ENCODE results near the gene ZNF420.
"Not testable (repeated sequence)": the region's sequence is repeated elsewhere in the genome, so short reads cannot be mapped to it uniquely, and the experiment has no call there.

The ZNF420 gene

DNA sequence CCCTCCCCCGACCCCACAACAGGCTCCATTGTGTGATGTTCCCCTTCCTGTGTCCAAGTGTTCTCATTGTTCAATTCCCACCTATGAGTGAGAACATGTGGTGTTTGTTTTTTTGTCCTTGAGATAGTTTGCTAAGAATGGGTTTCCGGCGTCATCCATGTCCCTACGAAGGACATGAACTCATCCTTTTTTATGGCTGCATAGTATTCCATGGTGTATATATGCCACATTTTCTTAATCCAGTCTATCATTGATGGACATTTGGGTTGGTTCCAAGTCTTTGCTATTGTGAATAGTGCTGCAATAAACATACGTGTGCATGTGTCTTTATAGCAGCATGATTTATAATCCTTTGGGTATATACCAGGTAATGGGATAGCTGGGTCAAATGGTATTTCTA lies 25.9 kb downstream of the ZNF420 start:
- H2BK12ac ChIP-seq (ENCODE audit: low read length); H2AFZ ChIP-seq (ENCODE audit: low read length); H3K9ac ChIP-seq (ENCODE audit: low read depth, low read length, poor library complexity); H2BK15ac ChIP-seq (ENCODE audit: low read length); H3K27ac ChIP-seq (replicated peaks; ENCODE audit: low read length); H3K18ac ChIP-seq (ENCODE audit: low read length); H3K27me3 ChIP-seq (ENCODE audit: control insufficient read depth in 3 of 3, insufficient read depth in 3 of 3, low read depth in 1 of 3, low read length in 3 of 3); H3K79me1 ChIP-seq (ENCODE audit: low read depth, low read length); H2BK5ac ChIP-seq (ENCODE audit: low read length); H3K14ac ChIP-seq (ENCODE audit: low read length); H3K4me1 ChIP-seq (ENCODE audit: control insufficient read depth in 2 of 2, insufficient read depth in 1 of 2, low read depth in 1 of 2, low read length in 2 of 2); H4K8ac ChIP-seq (ENCODE audit: low read depth, low read length); H2AK5ac ChIP-seq (ENCODE audit: low read depth, low read length); H3K4ac ChIP-seq (ENCODE audit: low read length); DNase-seq (ENCODE audit: low spot score); H3K23ac ChIP-seq (ENCODE audit: low read depth, low read length, poor library complexity); H3K4me2 ChIP-seq (ENCODE audit: insufficient read depth, low read length, poor library complexity, severe bottlenecking); H4K91ac ChIP-seq (ENCODE audit: low read depth, low read length, poor library complexity); H2BK120ac ChIP-seq (ENCODE audit: low read depth, low read length); H3K4me3 ChIP-seq (ENCODE audit: low read length in 2 of 2): not testable (repeated sequence)
- H3K36me3 ChIP-seq (replicated peaks in 1 of 2; ENCODE audit: control insufficient read depth in 2 of 2, insufficient read depth in 2 of 2, low read length in 2 of 2) = peaks cover 11 to 47% of the 10 kb centered on the region in 2 donors
- WGBS, 2 donors (ENCODE audit: extremely low coverage in 2 of 2, insufficient read length in 2 of 2, insufficient replicate concordance in 1 of 2) = no CpG with 5 or more reads among the region's 5 CpGs
- H3K9me3 ChIP-seq (replicated peaks in 1 of 2; ENCODE audit: control insufficient read depth in 2 of 2, insufficient read depth in 1 of 2, low read depth in 1 of 2, low read length in 2 of 2) = peaks cover 18 to 72% of the 10 kb centered on the region in 2 donors

DNA sequence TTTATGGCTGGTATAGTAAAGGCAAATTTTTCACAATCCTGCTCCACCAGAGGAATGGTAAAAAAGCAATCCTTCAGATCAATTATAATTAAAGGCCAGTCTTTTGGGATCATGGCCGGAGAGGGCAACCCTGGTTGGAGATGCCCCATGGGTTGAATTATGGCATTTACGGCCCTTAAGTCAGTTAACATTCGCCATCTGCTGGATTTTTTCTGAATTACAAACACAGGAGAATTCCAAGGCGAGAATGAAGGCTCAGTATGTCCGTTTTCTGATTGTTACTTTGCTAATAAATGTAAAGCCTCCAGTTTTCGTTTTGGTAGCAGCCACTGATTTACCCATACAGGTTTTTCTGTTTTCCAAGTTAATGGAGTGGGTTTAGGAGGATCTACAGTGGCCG lies 33.5 kb downstream of the ZNF420 start:
- not testable (repeated sequence) for H3K18ac ChIP-seq (ENCODE audit: low read length); DNase-seq (ENCODE audit: low spot score); H3K27me3 ChIP-seq (ENCODE audit: control insufficient read depth in 3 of 3, insufficient read depth in 3 of 3, low read depth in 1 of 3, low read length in 3 of 3); H2BK120ac ChIP-seq (ENCODE audit: low read depth, low read length); H2BK15ac ChIP-seq (ENCODE audit: low read length); H3K4me1 ChIP-seq (ENCODE audit: control insufficient read depth in 2 of 2, insufficient read depth in 1 of 2, low read depth in 1 of 2, low read length in 2 of 2); H3K9ac ChIP-seq (ENCODE audit: low read depth, low read length, poor library complexity); H3K14ac ChIP-seq (ENCODE audit: low read length); H3K79me1 ChIP-seq (ENCODE audit: low read depth, low read length); H2BK12ac ChIP-seq (ENCODE audit: low read length); H3K27ac ChIP-seq (replicated peaks; ENCODE audit: low read length); H4K91ac ChIP-seq (ENCODE audit: low read depth, low read length, poor library complexity); H4K8ac ChIP-seq (ENCODE audit: low read depth, low read length); H3K23ac ChIP-seq (ENCODE audit: low read depth, low read length, poor library complexity); H2BK5ac ChIP-seq (ENCODE audit: low read length); H3K4ac ChIP-seq (ENCODE audit: low read length); H3K4me2 ChIP-seq (ENCODE audit: insufficient read depth, low read length, poor library complexity, severe bottlenecking); H2AFZ ChIP-seq (ENCODE audit: low read length); H3K4me3 ChIP-seq (ENCODE audit: low read length in 2 of 2); H2AK5ac ChIP-seq (ENCODE audit: low read depth, low read length)
- peaks cover 14 to 87% of the 10 kb centered on the region in 2 donors for H3K9me3 ChIP-seq (replicated peaks in 1 of 2; ENCODE audit: control insufficient read depth in 2 of 2, insufficient read depth in 1 of 2, low read depth in 1 of 2, low read length in 2 of 2)
- peaks cover 0 to 36% of the 10 kb centered on the region in 2 donors for H3K36me3 ChIP-seq (replicated peaks in 1 of 2; ENCODE audit: control insufficient read depth in 2 of 2, insufficient read depth in 2 of 2, low read length in 2 of 2)
- WGBS, 2 donors (ENCODE audit: extremely low coverage in 2 of 2, insufficient read length in 2 of 2, insufficient replicate concordance in 1 of 2) = no CpG with 5 or more reads among the region's 7 CpGs

DNA sequence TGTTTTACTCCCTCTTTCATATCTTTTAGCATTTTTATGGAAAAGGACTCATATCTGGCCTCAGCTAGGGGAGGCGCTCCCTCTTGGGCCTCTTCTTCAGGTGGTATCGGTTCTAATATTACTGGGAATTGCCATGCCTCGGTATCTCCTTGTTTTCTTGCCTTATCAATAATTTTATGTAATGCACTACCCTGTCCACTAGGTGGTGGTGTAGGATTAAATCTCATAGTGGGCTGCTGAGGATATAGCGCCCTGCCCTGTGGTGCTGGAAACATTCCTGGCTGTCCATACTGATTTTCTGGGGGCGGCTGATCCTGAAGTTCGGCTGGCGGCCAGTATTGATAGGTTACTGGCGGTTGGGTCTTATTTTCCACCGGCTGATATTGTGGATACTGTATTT lies 35.8 kb downstream of the ZNF420 start:
- Histone ChIP-seq H3K4me2 (ENCODE audit: insufficient read depth, low read length, poor library complexity, severe bottlenecking) (no peak overlapping the region), H3K27me3 (ENCODE audit: control insufficient read depth in 3 of 3, insufficient read depth in 3 of 3, low read depth in 1 of 3, low read length in 3 of 3) (no peaks in the 10 kb centered on the region), H4K8ac (ENCODE audit: low read depth, low read length) (no peak overlapping the region), H2AFZ (ENCODE audit: low read length) (no peak overlapping the region), H3K9me3 (replicated peaks in 1 of 2; ENCODE audit: control insufficient read depth in 2 of 2, insufficient read depth in 1 of 2, low read depth in 1 of 2, low read length in 2 of 2) (peaks cover 14 to 66% of the 10 kb centered on the region in 2 donors), H2BK12ac (ENCODE audit: low read length) (no peak overlapping the region), H3K4me3 (ENCODE audit: low read length in 2 of 2) (no peak overlapping the region), H2BK5ac (ENCODE audit: low read length) (no peak overlapping the region), H3K79me1 (ENCODE audit: low read depth, low read length) (no peaks in the 10 kb centered on the region), H3K4ac (ENCODE audit: low read length) (no peak overlapping the region), H2BK120ac (ENCODE audit: low read depth, low read length) (no peak overlapping the region), H3K27ac (replicated peaks; ENCODE audit: low read length) (no peak overlapping the region), H2BK15ac (ENCODE audit: low read length) (no peak overlapping the region), H3K36me3 (replicated peaks in 1 of 2; ENCODE audit: control insufficient read depth in 2 of 2, insufficient read depth in 2 of 2, low read length in 2 of 2) (peaks cover 0 to 18% of the 10 kb centered on the region in 2 donors), H3K18ac (ENCODE audit: low read length) (no peak overlapping the region), H3K9ac (ENCODE audit: low read depth, low read length, poor library complexity) (no peak overlapping the region), H4K91ac (ENCODE audit: low read depth, low read length, poor library complexity) (no peak overlapping the region), H3K14ac (ENCODE audit: low read length) (no peak overlapping the region), H2AK5ac (ENCODE audit: low read depth, low read length) (no peak overlapping the region), H3K4me1 (ENCODE audit: control insufficient read depth in 2 of 2, insufficient read depth in 1 of 2, low read depth in 1 of 2, low read length in 2 of 2) (no peaks in the 10 kb centered on the region), H3K23ac (ENCODE audit: low read depth, low read length, poor library complexity) (no peak overlapping the region)
- no peak for DNase-seq (ENCODE audit: low spot score)
- no CpG with 5 or more reads among the region's 9 CpGs for WGBS, 2 donors (ENCODE audit: extremely low coverage in 2 of 2, insufficient read length in 2 of 2, insufficient replicate concordance in 1 of 2)

DNA sequence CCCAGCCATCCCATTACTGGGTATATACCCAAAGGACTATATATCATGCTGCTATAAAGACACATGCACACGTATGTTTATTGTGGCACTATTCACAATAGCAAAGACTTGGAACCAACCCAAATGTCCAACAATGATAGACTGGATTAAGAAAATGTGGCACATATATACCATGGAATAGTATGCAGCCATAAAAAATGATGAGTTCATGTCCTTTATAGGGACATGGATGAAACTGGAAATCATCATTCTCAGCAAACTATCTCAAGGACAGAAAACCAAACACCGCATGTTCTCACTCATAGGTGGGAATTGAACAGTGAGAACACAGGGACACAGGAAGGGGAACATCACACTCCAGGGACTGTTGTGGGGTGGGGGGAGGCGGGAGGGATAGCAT lies 43.9 kb downstream of the ZNF420 start:
- not testable (repeated sequence) for H3K4me3 ChIP-seq (ENCODE audit: low read length in 2 of 2); H4K8ac ChIP-seq (ENCODE audit: low read depth, low read length); H3K4me2 ChIP-seq (ENCODE audit: insufficient read depth, low read length, poor library complexity, severe bottlenecking); H2BK5ac ChIP-seq (ENCODE audit: low read length); H3K27me3 ChIP-seq (ENCODE audit: control insufficient read depth in 3 of 3, insufficient read depth in 3 of 3, low read depth in 1 of 3, low read length in 3 of 3); H2BK120ac ChIP-seq (ENCODE audit: low read depth, low read length); H3K9ac ChIP-seq (ENCODE audit: low read depth, low read length, poor library complexity); H3K79me1 ChIP-seq (ENCODE audit: low read depth, low read length); H3K36me3 ChIP-seq (replicated peaks in 1 of 2; ENCODE audit: control insufficient read depth in 2 of 2, insufficient read depth in 2 of 2, low read length in 2 of 2); H2BK15ac ChIP-seq (ENCODE audit: low read length); DNase-seq (ENCODE audit: low spot score); H3K23ac ChIP-seq (ENCODE audit: low read depth, low read length, poor library complexity); H3K18ac ChIP-seq (ENCODE audit: low read length); H4K91ac ChIP-seq (ENCODE audit: low read depth, low read length, poor library complexity); H2AFZ ChIP-seq (ENCODE audit: low read length); H3K4me1 ChIP-seq (ENCODE audit: control insufficient read depth in 2 of 2, insufficient read depth in 1 of 2, low read depth in 1 of 2, low read length in 2 of 2); H3K4ac ChIP-seq (ENCODE audit: low read length); H3K14ac ChIP-seq (ENCODE audit: low read length); H2AK5ac ChIP-seq (ENCODE audit: low read depth, low read length); H2BK12ac ChIP-seq (ENCODE audit: low read length); H3K27ac ChIP-seq (replicated peaks; ENCODE audit: low read length)
- H3K9me3 ChIP-seq (replicated peaks in 1 of 2; ENCODE audit: control insufficient read depth in 2 of 2, insufficient read depth in 1 of 2, low read depth in 1 of 2, low read length in 2 of 2) = peaks cover 11 to 44% of the 10 kb centered on the region in 2 donors
- no CpG with 5 or more reads among the region's 3 CpGs for WGBS, 2 donors (ENCODE audit: extremely low coverage in 2 of 2, insufficient read length in 2 of 2, insufficient replicate concordance in 1 of 2)

Data from neuronal stem cell (in vitro differentiated cells).